K562 (cell line): ENCODE measurements around the gene PRKG1. TPM values are rescaled to one million over a fixed set of nuclear protein-coding genes. Genes with fewer than 3 reads are reported as not detected.

Source experiments
- ATAC-seq: fragments of 200-7000 bp; cut with Tn5 transposase; 3 replicates; pipeline ENCODE4 v1.9.1; 2020; ENCODE audit warnings: moderate library complexity
- BruUV-seq: library from RNA; stranded (reverse); fragments of 400-500 nt; replicated peaks from 2 replicates; lab custom pipeline; 2021; lab: Mats Ljungman, UMichigan
- CTCF ChIA-PET: fragments of 300-600 bp; formaldehyde crosslinking; extraction: SDS; loops from one replicate; lab custom pipeline; 2021; ENCODE audit warnings: low intra/inter-chr PET ratio; lab: Yijun Ruan, JAX
- POLR2A ChIA-PET: fragments of 300-600, 350-650 bp; sonication (Branson Sonifier 250); formaldehyde crosslinking; extraction: SDS; loops from one replicate; lab custom pipeline; 2021; ENCODE audit warnings: antibody characterized with exemption, inconsistent platforms; lab: Yijun Ruan, JAX
- DNase-seq, 4 experiments: peaks; one replicate each; pipeline versions ENCODE4 v3.0.0 to v3.0.0-alpha.2; 2011 to 2018; ENCODE audit warnings: low spot score in 3 of 4, mixed read lengths in 3 of 4; ENCODE audit errors: extremely low read depth in 1 of 4
- FAIRE-seq: peaks from 2 replicates; lab custom pipeline; 2011; peaks lifted over from hg19 to GRCh38; lab: Jason Lieb, UNC
- H2AFZ ChIP-seq: 2 replicates; pipeline ENCODE4 v1.6.0; 2011; ENCODE audit warnings: low read depth, low read length, control low read depth, inconsistent platforms
- H3K27ac ChIP-seq: fragments of 200-600 bp; 3 replicates; pipeline ENCODE4 v1.8.0; 2011; ENCODE audit warnings: low read depth, mild to moderate bottlenecking, control low read depth, inconsistent platforms, low read length, moderate library complexity, mixed read lengths; ENCODE audit errors: extremely low read depth
- H3K27me3 ChIP-seq, 2 experiments: fragments of 300-600 bp in 1 of 2; 2 replicates in 1 of 2; 3 replicates in 1 of 2; pipeline versions ENCODE4 v1.6.0 to v1.8.0; 2011; ENCODE audit warnings: inconsistent platforms in 2 of 2, low read length in 2 of 2, mild to moderate bottlenecking in 1 of 2, mixed read lengths in 1 of 2, moderate library complexity in 1 of 2; ENCODE audit not compliant: control insufficient read depth in 2 of 2, insufficient read depth in 2 of 2
- H3K36me3 ChIP-seq: fragments of 300-600 bp; 3 replicates; pipeline ENCODE4 v1.8.0; 2011; ENCODE audit warnings: mild to moderate bottlenecking, low read length, inconsistent platforms; ENCODE audit not compliant: control insufficient read depth, insufficient read depth
- H3K4me1 ChIP-seq, 2 experiments: fragments of 200-600 bp in 1 of 2; replicated peaks in 1 of 2; 2 replicates in 1 of 2; 3 replicates in 1 of 2; pipeline versions ENCODE4 v1.5.1 to v1.8.0; 2011; ENCODE audit warnings: inconsistent platforms in 2 of 2, low read length in 2 of 2, mild to moderate bottlenecking in 1 of 2, mixed read lengths in 1 of 2, moderate library complexity in 1 of 2; ENCODE audit not compliant: control insufficient read depth in 2 of 2, insufficient read depth in 2 of 2
- H3K4me2 ChIP-seq: 2 replicates; pipeline ENCODE4 v1.6.1; 2011; ENCODE audit warnings: low read length, control low read depth, inconsistent platforms, mixed read lengths; ENCODE audit not compliant: insufficient read depth
- H3K4me3 ChIP-seq: fragments of 200-600 bp; sonication (generic), shearing (Covaris generic); 2 replicates; pipeline ENCODE4 v1.5.1; 2016; ENCODE audit warnings: control low read depth, inconsistent platforms
- H3K79me2 ChIP-seq: fragments of 200-600 bp; 3 replicates; pipeline ENCODE4 v1.8.0; 2011; ENCODE audit warnings: low read length, inconsistent platforms; ENCODE audit not compliant: control insufficient read depth, insufficient read depth
- H3K9ac ChIP-seq, 2 experiments: 2 replicates each; pipeline versions ENCODE4 v1.6.0 to v1.6.1; 2011; ENCODE audit warnings: low read depth in 2 of 2, low read length in 2 of 2, control low read depth in 1 of 2, inconsistent platforms in 1 of 2, mild to moderate bottlenecking in 1 of 2, mixed read lengths in 1 of 2; ENCODE audit not compliant: insufficient read depth in 1 of 2
- H3K9me1 ChIP-seq: one replicate; pipeline ENCODE4 v1.6.0; 2011; ENCODE audit warnings: inconsistent platforms, mild to moderate bottlenecking, low read length, moderate library complexity; ENCODE audit not compliant: control insufficient read depth, insufficient read depth
- H3K9me3 ChIP-seq: replicated peaks from 2 replicates; pipeline ENCODE4 v1.5.1; 2011; ENCODE audit warnings: low read depth, low read length, inconsistent platforms; ENCODE audit not compliant: control insufficient read depth, insufficient read depth
- H4K20me1 ChIP-seq: replicated peaks from 2 replicates; pipeline ENCODE4 v1.6.1; 2011; ENCODE audit warnings: low read length, inconsistent platforms, mixed read lengths; ENCODE audit not compliant: control insufficient read depth, insufficient read depth
- ETV6 ChIP-seq, 3 experiments: fragments of 150-350 bp in 1 of 3; sonication (generic) in 1 of 3; formaldehyde crosslinking in 1 of 3; IDR thresholded peaks; 2 replicates each; pipeline versions ENCODE4 v1.6.1 to v1.8.0; 2014 to 2022; ENCODE audit warnings: borderline replicate concordance in 2 of 3, low read depth in 2 of 3, antibody characterized with exemption in 1 of 3, low read length in 1 of 3, mild to moderate bottlenecking in 1 of 3, missing genetic modification reagents in 1 of 3
- FOSL1 ChIP-seq: fragments of 200-800 bp; sonication (Bioruptor generic); conservative IDR thresholded peaks from 2 replicates; pipeline ENCODE4 v1.6.1; 2016; ENCODE audit warnings: missing genetic modification characterization, missing compliant biosample characterization
- POLR2A ChIP-seq: fragments of 450-650 bp; conservative IDR thresholded peaks from 2 replicates; pipeline ENCODE4 v1.6.1; 2016
- POLR3G ChIP-seq: IDR thresholded peaks from 2 replicates; pipeline ENCODE4 v1.6.1; 2011; ENCODE audit not compliant: insufficient read length, insufficient replicate concordance; ENCODE audit errors: extremely low read depth
- PRMT5 ChIP-seq: sonication (generic); formaldehyde crosslinking; IDR thresholded peaks from 2 replicates; pipeline ENCODE4 v1.5.0; 2020; ENCODE audit warnings: missing genetic modification reagents
- SAFB2 ChIP-seq: fragments of 200-400 bp; formaldehyde crosslinking; IDR thresholded peaks from 2 replicates; pipeline ENCODE4 v1.6.1; 2018; ENCODE audit warnings: borderline replicate concordance, low read length, low read depth, moderate library complexity; ENCODE audit not compliant: severe bottlenecking
- XRCC5 ChIP-seq: fragments of 200-400 bp; formaldehyde crosslinking; IDR thresholded peaks from 2 replicates; pipeline ENCODE4 v1.6.1; 2017; ENCODE audit warnings: low read depth, mild to moderate bottlenecking, low read length
- ZFP36 ChIP-seq: fragments of 150-350 bp; IDR thresholded peaks from 2 replicates; pipeline ENCODE4 v1.6.1; 2018; ENCODE audit warnings: low read length, low read depth; ENCODE audit not compliant: partially characterized antibody
- ZNF134 ChIP-seq: fragments of 250-450 bp; sonication (Bioruptor Pico); conservative IDR thresholded peaks from 2 replicates; pipeline ENCODE4 v1.4.0; 2020
- ZNF407 ChIP-seq: fragments of 450-650 bp; IDR thresholded peaks from 2 replicates; pipeline ENCODE4 v1.6.1; 2016; ENCODE audit warnings: low read depth
- ZNF707 ChIP-seq: fragments of 250-450 bp; sonication (Bioruptor Pico); conservative IDR thresholded peaks from 2 replicates; pipeline ENCODE4 v1.8.0; 2022; ENCODE audit warnings: inconsistent platforms, mild to moderate bottlenecking, moderate library complexity
- ZNF785 ChIP-seq: fragments of 250-450 bp; sonication (Bioruptor Pico); IDR thresholded peaks from 2 replicates; pipeline ENCODE4 v1.4.0; 2020; ENCODE audit warnings: mild to moderate bottlenecking
- WGBS: fragments of 100-300 bp; shearing (Covaris generic); methylation state at CpG from one replicate; pipeline ENCODE4 v1.1.6; 2016; ENCODE audit warnings: low coverage, mixed read lengths; ENCODE audit not compliant: insufficient coverage; ENCODE audit errors: missing lambda C conversion rate; 5-methylcytosine and 5-hydroxymethylcytosine counted together
- in situ Hi-C: fragments of 300-500 bp; cut with MboI; formaldehyde crosslinking; loops from 4 replicates; pipeline ENCODE4 v1.15.0; 2018; ENCODE audit warnings: inconsistent platforms, mixed read lengths
- intact Hi-C: fragments of 100-400 bp; cut with micrococcal nuclease; formaldehyde crosslinking; loops from 2 replicates; pipeline ENCODE4 v1.14.2; 2022
- polyA plus RNA-seq, 8 experiments: library from polyadenylated mRNA; depleted of rRNA in 4 of 8; stranded (reverse) in 5 of 8; unstranded in 3 of 8; fragments of >200 nt; fragmentation: Nextera tagmentation in 2 of 8; fragmentation: Illumina TruSeq in 1 of 8; extraction: Ambion mirVana in 2 of 8; extraction: Trizol in 1 of 8; gene quantifications; 2 replicates each; pipeline versions ENCODE4 v1.2.1 to v1.2.3, GENCODE V29; 2011 to 2014; ENCODE audit warnings: inconsistent platforms in 1 of 8, missing spikeins in 1 of 8
- total RNA-seq, 7 experiments: library from RNA; depleted of rRNA in 6 of 7; stranded (reverse); fragments of >200 nt in 6 of 7; fragmentation: Illumina TruSeq in 2 of 7; extraction: Trizol in 2 of 7; gene quantifications; 2 replicates each; pipeline versions ENCODE4 v1.2.1 to v1.2.3, GENCODE V29; 2011 to 2021; ENCODE audit warnings: low replicate concordance in 1 of 7

Gene PRKG1
- total and polyA plus RNA-seq, 9 of the 15 experiments (the other 6 are each of a cell fraction or from before 2014, with no cell fraction given) = 0.22 TPM; not detected in 8

GRCh38 chr10:51952056-51952455 is 877.8 kb downstream of the PRKG1 start:
- intact Hi-C loops = no loop called here
- WGBS = 0% methylated on average over 1 of the region's 1 CpG
- no TSS peak for BruUV-seq
- no peak for TF ChIP-seq ZNF785 (CRISPR knock-in tag)
- TF ChIP-seq POLR2A = no peak
- TF ChIP-seq ZNF134 (CRISPR knock-in tag) = no peak
- TF ChIP-seq ZFP36 = no peak
- TF ChIP-seq FOSL1 = no peak
- TF ChIP-seq POLR3G = no peak
- no peak for TF ChIP-seq XRCC5
- TF ChIP-seq SAFB2 = no peak
- no peak for TF ChIP-seq ETV6 (IDR thresholded peaks at IDR 0.05; ENCODE audit: borderline replicate concordance in 1 of 2, low read depth in 2 of 2, low read length in 1 of 2)
- TF ChIP-seq ETV6 (CRISPR knock-in tag; IDR thresholded peaks at IDR 0.05; ENCODE audit: borderline replicate concordance) = no peak
- TF ChIP-seq ZNF707 (CRISPR knock-in tag) = no peak
- TF ChIP-seq PRMT5 = no peak
- TF ChIP-seq ZNF407 = no peak

More at GRCh38 chr10:51952056-51952455, 877.8 kb downstream of the PRKG1 start:
- no peaks in the 10 kb centered on the region for H3K4me1 ChIP-seq
- FAIRE-seq = no peak
- ChIA-PET CTCF (no interaction called here), POLR2A (no interaction called here)
- no peak overlapping the region for H3K9ac ChIP-seq
- no peaks in the 10 kb centered on the region for H3K36me3 ChIP-seq
- no peaks in the 10 kb centered on the region for H3K9me1 ChIP-seq
- H3K27ac ChIP-seq = no peak overlapping the region
- no peak for ATAC-seq
- no peak overlapping the region for H2AFZ ChIP-seq
- in situ Hi-C loops = no loop called here
- no peaks in the 10 kb centered on the region for H3K27me3 ChIP-seq
- H3K79me2 ChIP-seq = no peaks in the 10 kb centered on the region
- no peaks in the 10 kb centered on the region for H3K9me3 ChIP-seq
- no peaks in the 10 kb centered on the region for H4K20me1 ChIP-seq
- no peak overlapping the region for H3K4me3 ChIP-seq
- H3K4me2 ChIP-seq = no peak overlapping the region
- no peak for DNase-seq
